ENCODE results near the gene MRPS7.

DNA sequence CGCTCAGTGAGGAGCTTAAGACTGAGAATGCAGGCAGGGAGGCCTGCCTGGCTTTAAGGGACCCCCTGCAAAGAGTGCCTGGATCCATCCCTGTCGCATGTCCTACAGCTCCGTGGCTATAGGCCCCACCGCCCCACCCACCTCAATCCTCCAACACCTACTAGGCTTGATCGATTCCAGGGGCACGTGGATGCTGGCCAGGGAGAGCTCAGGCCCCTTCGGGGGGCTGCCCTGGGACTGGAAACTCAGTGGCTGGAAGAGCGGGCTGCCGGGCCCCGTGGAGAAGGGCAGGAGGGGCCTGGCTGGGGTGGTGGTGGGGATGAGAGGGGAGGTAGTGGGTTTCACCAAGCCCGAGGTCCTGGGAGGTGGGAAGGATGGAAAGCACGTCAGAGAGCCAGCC is 22.5 kb upstream of the MRPS7 start:
- TF ChIP-seq, protein P1, sequence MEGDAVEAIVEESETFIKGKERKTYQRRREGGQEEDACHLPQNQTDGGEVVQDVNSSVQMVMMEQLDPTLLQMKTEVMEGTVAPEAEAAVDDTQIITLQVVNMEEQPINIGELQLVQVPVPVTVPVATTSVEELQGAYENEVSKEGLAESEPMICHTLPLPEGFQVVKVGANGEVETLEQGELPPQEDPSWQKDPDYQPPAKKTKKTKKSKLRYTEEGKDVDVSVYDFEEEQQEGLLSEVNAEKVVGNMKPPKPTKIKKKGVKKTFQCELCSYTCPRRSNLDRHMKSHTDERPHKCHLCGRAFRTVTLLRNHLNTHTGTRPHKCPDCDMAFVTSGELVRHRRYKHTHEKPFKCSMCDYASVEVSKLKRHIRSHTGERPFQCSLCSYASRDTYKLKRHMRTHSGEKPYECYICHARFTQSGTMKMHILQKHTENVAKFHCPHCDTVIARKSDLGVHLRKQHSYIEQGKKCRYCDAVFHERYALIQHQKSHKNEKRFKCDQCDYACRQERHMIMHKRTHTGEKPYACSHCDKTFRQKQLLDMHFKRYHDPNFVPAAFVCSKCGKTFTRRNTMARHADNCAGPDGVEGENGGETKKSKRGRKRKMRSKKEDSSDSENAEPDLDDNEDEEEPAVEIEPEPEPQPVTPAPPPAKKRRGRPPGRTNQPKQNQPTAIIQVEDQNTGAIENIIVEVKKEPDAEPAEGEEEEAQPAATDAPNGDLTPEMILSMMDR (IDR thresholded peaks at IDR 0.05; ENCODE audit: insufficient read depth, low read depth, low read length) = no peak
- TF ChIP-seq EZH2 (IDR thresholded peaks at IDR 0.05; ENCODE audit: insufficient read depth, low read length) = no peak
